ENCODE results near the gene SLAMF6.
A peak's percentile ranks its signal among the peaks of the same experiment; 100 is the strongest.
"Not testable (repeated sequence)": the region's sequence is repeated elsewhere in the genome, so short reads cannot be mapped to it uniquely, and the experiment has no call there.

Gene SLAMF6

DNA sequence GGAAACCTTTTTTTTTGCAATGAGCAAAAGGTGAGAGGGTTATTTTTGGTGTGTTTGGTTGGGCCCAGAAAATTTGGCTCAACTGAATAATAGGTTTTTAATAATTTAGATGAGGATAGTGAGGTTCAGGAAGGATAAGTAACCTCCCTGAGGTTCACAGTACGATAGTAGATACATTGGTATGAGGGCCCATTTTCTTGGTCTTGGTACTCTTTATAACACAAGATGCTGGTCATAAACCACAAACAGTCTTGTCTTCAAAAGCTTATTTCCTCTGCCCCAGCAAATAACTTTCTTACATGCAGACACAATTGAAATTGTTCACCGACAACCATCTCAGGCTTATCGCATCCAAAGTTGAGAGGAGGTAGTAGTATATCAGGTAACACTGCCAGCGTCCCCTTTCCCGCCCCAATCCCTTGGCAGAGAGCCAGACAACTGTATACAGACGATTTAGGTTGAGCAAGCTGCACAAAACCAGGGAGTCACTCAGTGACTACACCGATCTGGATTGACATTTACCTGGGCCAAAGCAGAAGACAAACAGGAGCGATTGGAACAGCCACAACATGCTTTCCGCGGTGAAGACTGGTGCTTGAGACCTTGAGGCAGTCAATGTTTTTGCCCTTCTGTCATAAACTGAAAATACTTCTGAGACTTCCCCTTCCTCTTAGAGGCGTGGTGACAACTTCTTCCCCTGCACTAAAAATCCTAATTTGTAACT, at the start of gene SLAMF6:
Gene SLAMF6, minus strand, starts transcription at position 634 of the 724 bp plus-strand sequence. Its CDS starts 63 bp downstream, at position 571.
- DNase-seq (ENCODE audit: low spot score) = no peak

DNA sequence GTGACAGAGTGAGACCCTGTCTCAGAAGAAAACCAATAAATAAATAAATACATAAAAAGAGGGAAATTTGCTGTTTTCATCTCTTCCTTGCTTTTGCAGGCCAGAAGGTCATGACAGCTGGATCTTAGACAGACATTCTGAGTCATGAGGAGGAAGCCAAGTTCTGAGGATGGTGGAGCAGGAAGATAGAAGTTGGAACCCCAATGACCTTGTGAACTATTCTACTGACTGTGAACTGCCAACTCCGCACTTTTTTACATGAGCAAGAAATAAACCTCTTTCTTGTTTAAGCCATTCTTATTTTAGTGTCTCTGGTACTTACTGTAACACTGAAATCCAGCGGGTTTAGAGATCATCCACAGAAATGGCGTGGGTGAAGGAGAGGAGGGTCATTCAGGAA, 47.8 kb upstream of the SLAMF6 start:
- DNase-seq (ENCODE audit: low spot score) = no peak

DNA sequence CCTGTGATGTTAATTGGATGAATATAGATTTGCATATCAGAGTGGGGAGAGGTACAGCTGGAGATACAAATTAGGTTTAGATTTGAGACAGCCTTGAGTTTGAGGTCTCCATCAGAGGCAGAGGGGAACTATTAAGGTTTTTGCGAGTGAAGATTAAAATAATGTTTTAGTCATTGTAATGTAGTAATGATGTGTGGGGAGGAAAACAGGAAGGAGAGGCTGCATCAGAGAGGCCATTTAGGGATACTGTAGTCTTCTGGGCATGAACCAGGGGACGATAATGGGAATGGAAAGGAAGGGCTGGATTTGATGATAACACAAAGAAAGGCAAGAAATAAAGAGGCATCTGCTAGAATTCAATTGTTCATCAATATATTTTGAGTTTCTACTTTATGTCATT, 46.8 kb upstream of the SLAMF6 start:
- DNase-seq (ENCODE audit: low spot score) = no peak

DNA sequence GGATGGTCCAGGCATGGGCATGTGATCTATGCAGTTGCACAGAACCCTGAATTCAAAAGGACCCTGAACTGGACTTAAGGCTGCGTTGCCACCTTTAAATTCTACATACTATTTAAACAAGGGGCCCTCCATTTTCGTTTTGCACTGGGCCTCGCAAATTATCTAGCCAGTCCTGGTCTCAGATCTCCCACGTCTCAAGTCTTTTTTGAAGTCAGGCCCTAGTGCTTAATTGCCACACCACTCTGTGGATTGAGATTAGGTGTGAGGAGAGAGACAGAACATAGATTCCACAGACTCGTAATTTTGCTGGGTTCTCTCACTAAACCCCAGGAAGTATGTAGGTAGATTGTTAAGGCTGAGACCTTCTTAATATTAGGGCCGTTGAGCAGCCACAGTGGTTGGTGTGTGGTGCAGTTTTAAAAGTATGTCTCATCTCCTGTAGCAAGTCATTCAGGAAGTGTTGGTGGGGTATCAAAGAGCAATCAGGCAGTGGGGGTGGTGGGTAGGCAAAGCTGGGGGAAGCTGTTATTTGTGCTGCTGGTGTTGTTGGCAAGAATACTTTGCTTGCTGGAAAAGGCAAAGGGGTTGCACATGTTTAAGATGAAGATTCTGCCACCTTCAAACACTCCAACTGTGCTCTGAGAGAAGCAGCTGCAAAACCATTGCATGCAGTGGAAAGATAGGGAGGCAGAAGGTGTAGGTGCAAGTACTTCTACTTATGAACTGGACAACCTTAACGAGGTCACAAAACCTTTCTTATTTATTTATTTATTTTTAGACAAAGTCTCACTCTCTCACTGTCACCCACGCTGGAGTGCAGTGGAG, 45.0 kb upstream of the SLAMF6 start:
- DNase-seq (ENCODE audit: low spot score) = no peak

DNA sequence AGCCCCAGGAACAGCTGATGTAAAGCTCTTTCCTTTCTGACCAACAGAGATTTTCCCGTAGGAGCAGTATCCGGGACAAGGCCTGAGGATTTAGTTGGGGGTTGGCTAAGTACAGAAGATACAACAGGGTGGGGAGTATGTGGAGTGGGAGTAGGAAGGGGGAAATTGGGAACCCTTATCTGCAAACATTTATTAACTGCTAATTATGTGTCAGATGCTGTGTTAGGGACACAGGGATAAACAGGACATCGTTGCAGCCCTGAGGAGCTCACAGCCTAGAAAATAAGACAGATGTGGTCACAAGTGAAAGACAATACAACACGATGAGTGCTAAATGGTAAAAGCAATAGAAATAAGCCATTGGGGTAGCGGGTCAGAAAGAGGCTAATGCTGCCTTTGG, 44.3 kb upstream of the SLAMF6 start:
- DNase-seq (ENCODE audit: low spot score) = no peak

DNA sequence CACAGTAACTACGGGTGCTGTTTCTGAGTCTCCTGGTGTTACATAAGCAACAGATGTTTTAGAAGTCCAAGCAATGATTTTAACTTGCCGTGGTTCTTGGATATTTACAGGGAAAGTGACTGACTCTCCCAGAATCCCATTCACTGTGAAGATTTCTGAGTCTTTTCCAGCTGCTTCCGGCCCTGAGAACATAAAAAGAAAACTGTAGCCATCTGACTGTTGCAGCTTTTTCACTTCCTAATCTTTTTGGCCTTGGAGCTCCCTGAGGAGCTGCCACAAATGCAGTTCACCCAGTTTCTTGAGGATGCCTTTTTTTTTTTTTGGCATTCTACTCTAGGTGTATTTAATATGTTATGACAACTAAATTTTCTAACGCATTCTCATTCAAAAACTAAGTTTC, 42.5 kb upstream of the SLAMF6 start:
- DNase-seq (ENCODE audit: low spot score) = no peak

DNA sequence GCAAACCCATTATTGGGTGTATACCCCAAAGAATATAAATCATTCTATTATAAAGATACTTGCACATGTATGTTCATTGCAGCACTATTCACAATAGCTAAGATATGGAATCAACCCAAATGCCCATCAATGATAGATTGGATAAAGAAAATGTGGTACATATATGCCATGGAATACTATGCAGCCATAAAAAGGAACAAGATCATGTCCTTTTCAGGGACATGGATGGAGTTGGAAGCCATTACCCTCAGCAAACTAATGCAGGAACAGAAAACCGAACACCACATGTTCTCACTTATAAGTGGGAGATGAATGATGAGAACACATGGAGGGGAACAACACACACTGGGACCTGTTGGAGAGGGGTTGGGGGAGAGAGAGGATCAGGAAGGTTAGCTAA, 40.2 kb upstream of the SLAMF6 start:
- not testable (repeated sequence) for DNase-seq (ENCODE audit: low spot score)

DNA sequence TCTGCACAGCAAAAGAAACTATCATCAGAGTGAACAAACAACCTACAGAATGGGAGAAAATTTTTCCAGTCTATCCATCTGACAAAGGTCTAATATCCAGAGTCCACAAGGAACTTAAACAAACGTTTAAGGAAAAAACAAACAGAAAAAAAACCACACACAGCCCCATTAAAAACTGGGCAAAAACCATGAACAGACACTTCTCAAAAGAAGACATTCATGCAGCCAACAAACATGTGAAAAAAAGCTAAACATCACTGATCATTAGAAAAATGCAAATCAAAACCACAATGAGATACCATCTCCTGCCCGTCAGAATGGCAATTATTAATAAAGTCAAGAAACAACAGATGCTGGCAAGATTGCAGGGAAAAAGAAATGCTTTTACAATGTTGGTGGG, 39.7 kb upstream of the SLAMF6 start:
- not testable (repeated sequence) for DNase-seq (ENCODE audit: low spot score)

DNA sequence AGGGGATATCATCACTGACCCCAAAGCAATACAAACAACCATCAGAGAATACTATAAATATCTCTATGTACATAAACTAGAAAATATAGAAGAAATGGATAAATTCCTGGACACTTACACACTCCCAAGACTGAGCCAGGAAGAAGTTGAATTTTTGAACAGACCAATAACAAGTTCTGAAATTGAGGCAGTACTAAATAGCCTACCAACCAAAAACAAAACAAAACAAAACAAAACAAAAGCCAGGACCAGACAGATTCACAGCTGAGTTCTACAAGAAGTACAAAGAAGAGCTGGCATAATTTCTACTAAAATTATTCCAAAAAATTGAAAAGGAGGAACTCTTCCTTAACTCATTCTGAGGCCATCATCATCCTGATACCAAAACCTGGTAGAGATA, 37.8 kb upstream of the SLAMF6 start:
- no peak for DNase-seq (ENCODE audit: low spot score)

DNA sequence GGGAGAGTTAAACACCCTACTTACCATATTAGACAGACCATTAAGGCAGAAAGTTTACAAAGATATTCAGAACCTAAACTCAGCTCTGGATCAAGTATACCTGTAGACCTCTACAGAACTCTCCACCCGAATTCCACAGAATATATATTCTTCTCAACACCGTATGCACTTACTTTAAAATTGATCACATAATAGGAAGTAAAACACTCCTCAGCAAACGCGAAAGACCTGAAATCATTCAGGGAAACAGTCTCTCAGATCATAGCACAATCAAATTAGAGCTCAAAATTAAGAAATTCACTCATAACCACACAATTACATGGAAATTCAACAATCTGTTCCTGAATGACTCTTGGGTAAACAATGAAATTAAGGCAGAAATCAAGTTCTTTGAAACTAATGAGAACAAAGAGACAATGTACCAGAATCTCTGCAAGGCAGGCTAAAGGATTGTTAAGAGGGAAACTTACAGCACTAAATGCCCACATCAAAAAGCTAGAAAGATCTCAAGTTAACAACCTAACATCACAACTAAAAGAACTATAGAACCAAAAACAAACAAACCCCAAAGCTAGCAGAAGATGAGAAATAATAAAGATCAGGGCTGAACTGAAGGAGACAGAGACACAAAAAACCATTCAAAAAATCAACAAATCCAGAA, 37.1 kb upstream of the SLAMF6 start:
- no peak for DNase-seq (ENCODE audit: low spot score)

DNA sequence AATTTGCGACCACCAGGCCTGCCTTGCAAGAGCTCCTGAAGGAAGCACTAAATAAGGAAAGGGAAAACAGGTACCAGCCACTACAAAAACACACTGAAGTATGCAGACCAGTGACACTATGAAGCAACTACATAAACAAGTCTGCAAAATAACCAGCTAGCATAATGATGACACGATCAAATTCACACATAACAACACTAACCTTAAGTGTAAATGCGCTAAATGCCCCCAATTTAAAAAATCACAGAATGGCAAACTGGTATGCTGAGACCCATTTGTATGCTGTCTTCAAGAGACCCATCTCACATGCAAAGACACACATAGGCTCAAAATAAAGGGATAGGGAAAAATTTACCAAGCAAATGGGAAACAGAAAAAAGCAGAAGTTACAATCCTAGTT, 36.4 kb upstream of the SLAMF6 start:
- not testable (repeated sequence) for DNase-seq (ENCODE audit: low spot score)

DNA sequence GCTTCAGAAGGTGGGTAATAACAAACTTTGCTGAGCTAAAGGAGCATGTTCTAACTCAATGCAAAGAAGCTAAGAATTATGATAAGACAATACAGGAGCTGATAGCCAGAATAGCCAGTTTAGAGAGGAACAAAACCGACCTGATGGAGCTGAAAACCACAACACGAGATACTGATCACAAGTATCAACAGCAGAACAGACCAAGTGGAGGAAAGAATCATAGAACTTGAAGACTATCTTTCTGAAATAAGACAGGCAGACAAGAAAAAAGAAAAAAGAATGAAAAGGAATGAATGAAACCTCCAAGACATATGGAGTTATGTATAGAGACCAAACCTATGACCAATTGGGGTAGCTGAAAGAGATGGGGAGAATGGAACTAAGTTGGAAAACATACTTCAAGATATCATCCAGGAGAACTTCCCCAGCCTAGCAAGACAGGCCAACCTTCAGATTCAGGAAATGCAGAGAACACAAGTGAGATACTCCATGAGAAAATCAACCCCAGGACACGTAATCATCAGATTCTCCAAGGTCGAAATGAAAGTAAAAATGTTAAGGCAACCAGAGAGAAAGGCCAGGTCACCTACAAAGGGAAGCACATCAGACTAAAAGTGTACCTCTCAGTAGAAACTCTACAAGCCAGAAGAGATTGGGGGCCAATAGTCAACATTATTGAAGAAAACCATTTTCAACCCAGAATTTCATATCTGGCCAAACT, 35.8 kb upstream of the SLAMF6 start:
- no peak for DNase-seq (ENCODE audit: low spot score)

DNA sequence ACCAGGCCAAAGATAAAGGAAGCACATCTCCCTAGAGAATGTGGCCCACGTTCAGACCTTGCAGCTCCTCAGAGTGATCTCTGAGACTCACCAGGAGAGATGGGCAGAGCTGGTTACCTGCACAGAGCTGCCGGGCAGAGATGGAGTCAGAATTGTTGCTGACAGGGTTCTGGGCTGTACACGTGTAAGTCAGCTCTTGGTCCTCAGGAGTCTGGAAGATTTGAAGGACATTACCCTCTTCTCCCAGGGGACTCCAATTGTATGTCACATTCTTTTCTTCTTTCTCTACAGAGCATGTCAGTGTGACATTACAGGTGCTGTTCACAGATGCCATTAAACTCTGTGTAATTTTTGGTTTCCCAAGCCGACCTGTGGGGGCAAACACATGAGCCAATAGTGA, 30.7 kb upstream of the SLAMF6 start:
- DNase-seq (ENCODE audit: low spot score) = no peak

DNA sequence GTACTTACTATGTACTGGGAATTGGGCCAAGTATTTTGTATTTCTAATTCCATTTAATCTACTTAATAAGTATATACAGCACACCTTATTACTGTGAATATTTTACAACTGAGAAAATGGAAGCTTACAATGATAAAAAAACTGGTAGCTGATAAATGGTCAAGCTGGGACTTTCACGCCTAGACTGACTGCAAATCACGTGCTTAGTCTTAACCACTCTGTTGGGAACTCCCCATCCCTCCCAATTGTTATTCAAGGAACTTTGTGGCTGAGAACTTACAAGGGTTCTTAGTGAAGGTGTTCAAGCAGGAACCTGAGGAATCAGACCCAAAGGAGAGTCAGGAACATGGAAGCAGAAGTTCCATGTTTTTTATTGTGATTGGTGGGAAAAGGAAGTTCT, 29.4 kb upstream of the SLAMF6 start:
- DNase-seq (ENCODE audit: low spot score) = no peak

DNA sequence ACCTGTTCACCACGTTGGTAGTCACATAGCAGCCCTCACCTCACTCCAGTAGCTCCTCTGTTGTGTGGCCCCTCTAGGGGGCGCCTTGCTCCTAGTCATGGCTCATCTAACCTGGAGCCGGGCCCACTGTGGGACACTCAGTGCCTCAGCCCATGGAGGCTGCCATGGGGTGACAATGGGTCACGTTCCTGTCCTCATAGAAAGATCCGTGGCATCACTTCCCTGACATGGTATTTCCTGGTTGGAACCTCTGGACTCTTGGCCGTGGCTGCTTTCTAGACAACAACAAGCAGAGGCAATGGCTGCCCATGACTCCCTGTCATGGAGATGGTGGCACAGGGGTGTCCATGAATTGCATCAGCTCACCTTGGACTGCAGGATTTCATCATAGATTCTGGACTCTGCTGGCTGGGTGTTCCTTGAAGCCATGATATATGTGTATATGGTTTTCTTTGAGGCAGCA, 27.5 kb upstream of the SLAMF6 start:
- no peak for DNase-seq (ENCODE audit: low spot score)

DNA sequence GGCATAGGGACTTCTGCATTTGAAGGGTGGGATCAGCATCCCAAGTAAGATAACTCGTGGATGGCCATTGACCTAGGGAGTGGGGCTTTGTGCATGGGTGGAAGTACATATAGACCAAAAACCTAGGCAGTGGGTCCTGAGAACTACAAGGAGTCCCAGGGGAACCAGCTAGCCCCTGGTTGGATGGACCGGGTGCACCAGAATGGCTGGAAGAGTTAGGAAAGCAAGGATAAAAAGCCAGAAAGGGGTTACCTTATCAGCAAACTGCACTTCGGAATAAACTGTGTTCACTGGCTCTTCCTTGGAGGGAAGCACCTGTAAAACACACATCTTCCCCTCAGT, 26.6 kb upstream of the SLAMF6 start:
- no peak for DNase-seq (ENCODE audit: low spot score)

DNA sequence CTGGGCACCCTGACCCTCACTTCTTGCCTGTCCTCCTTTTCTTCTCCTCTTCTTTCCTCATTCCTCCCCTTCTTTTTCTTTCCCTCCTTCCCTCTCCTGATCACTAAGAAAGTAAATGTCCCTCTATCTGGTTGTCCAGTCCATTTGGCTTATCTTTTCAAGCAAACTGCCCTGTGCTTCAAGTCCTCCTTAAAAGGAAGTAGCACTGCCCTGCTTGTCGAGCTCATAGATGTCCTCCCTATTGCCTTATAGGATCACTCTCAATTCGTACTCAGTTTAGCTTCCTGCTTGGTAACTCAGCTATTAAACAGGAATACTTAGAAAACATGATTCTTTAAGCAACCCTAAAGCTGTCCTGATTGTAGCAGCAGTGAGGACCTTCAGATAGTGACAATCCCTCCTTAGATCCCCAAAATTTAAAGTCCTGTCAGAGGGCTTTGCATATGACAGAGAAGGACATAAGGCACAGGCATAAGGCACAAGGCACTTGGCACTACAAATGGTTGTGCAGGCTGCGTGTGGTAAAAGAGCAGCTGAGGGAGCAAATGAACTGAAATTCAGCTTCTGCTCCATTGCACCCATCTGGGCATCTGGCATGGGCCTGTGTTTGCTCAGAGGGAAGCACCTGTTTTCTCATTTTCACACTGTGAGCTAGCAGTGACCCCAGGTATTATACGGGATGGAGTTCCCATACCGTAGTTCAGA, 26.1 kb upstream of the SLAMF6 start:
- DNase-seq (ENCODE audit: low spot score) = no peak

DNA sequence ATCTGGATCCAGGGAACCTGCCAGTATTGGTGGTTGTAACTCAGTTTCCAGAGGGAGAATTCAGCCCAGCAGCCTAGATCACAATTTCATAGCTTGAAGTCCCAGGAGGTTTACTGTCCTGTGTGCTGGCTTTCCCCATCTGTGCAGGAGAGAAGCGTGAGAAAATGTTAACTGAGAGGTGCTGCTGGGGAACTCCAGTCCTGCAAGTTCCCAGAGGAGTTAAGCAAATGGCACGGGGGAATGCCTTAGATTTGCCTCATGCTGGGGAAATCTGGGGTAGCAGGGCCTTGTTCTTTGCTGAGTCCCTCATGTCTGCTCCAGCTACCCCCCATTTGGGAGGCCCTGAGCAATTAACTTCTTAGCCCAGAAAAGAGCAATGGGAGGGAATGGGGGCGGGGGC, 25.1 kb upstream of the SLAMF6 start:
- no peak for DNase-seq (ENCODE audit: low spot score)

DNA sequence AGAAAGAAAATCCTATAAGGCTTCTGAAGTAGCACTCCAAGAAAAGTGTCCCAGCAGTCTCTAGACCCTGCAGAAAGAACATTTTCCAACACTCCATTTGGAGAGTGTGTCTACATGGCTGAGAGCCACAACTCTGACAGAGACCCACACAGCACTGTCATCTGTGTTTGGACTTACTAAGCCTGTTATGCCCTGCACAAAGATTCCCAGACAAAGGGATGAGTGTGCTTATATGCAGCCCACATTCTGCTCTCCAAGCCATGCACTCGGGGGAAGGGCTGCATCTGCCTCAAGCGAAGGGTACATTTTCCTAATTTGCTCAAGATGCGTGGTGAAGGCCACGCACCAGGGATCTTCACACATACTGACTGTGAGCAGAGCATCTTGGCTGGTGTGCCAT, 24.4 kb upstream of the SLAMF6 start:
- no peak for DNase-seq (ENCODE audit: low spot score)

DNA sequence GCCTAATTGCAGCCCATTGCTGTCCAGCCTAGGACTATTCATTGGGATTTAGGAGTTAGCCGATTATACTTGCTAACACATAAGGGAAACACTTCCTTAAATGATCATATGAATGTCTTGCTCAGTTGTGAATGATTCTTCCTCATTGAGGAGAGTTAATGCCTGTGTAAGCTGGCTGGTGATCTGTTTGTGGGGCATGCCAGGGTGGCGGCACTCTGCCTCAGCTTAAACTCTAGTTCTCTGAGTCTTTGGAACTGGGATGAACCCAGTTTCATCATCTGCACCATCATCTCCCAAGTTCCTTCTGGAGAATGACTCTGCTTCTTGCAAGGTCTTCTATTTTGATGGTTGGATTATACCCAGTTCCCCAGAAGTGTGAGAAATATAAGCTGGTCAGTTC, 23.9 kb upstream of the SLAMF6 start:
- no peak for DNase-seq (ENCODE audit: low spot score)

DNA sequence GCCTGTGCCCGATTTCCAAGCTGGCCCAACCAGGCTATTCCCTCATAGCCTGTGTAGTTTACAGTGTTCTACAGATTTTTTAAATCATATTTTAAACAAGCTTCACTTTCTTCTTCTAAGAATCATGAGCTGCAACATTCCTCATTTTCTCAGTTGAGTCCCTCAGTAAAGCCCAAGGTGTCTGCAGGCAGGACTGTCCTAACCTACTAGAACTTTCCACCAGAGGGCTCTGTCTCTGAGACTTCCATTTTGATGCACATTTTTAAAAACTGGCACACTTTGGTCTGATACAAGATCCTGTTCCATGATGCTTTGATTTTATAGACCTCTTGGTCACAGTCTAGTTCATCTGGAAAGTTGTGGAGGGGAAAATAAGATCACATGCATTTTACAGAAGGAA, 21.6 kb upstream of the SLAMF6 start:
- peak; percentile 38 for DNase-seq (ENCODE audit: low spot score)

Measured in GM03348 (cell line).